ENCODE data around the gene KCTD11. TPM values are rescaled to one million over a fixed set of nuclear protein-coding genes. Genes with fewer than 3 reads are reported as not detected.

Gene KCTD11
- total and polyA plus RNA-seq, 2 experiments from 2014 or later, result 2.2 to 7.7 TPM

GRCh38 chr17:7325031-7325528 is 26.9 kb upstream of the KCTD11 start (continued):
- TF ChIP-seq ZNF462 (CRISPR knock-in tag; IDR thresholded peaks at IDR 0.05), result no peak
- no peak for TF ChIP-seq EZH2 (IDR thresholded peaks at IDR 0.05; ENCODE audit: low read depth, unreplicated experiment)

DNA sequence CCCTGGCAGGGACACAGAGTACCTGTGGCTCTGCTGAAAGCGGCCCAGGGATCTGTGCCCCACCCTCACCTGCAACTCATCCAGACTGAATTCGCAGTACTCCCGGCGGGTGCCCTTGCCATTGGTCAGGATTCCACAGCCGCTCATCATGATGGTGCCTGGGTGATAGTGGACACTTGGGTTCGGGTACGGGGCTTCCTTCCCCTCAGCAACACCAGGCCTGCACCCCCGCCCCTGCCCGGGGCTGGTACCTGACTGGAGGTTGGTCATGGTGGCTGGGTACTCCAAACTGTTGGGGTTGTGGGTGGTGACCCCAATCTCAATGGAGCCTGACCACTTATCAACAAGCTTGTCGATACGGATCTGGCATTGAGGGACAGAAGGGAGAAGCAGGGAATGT is 25.8 kb upstream of the KCTD11 start:
- H3K4me3 Mint-ChIP-seq, result no peak overlapping the region
- H3K27me3 ChIP-seq (ENCODE audit: insufficient read depth), result no peaks in the 10 kb centered on the region
- H3K36me3 ChIP-seq (ENCODE audit: insufficient read depth), result peaks cover 17% of the 10 kb centered on the region; the same call in 1 of the 2 replicates
- ATAC-seq, result no peak
- no peaks in the 10 kb centered on the region for H4K20me1 ChIP-seq (replicated peaks; ENCODE audit: insufficient read depth)
- peaks cover 24% of the 10 kb centered on the region for H3F3A ChIP-seq (replicated peaks; ENCODE audit: low read depth)
- no peaks in the 10 kb centered on the region for H3K9me3 Mint-ChIP-seq
- H3K9me2 ChIP-seq (ENCODE audit: insufficient read depth), result no peaks in the 10 kb centered on the region
- TF ChIP-seq, protein P1, sequence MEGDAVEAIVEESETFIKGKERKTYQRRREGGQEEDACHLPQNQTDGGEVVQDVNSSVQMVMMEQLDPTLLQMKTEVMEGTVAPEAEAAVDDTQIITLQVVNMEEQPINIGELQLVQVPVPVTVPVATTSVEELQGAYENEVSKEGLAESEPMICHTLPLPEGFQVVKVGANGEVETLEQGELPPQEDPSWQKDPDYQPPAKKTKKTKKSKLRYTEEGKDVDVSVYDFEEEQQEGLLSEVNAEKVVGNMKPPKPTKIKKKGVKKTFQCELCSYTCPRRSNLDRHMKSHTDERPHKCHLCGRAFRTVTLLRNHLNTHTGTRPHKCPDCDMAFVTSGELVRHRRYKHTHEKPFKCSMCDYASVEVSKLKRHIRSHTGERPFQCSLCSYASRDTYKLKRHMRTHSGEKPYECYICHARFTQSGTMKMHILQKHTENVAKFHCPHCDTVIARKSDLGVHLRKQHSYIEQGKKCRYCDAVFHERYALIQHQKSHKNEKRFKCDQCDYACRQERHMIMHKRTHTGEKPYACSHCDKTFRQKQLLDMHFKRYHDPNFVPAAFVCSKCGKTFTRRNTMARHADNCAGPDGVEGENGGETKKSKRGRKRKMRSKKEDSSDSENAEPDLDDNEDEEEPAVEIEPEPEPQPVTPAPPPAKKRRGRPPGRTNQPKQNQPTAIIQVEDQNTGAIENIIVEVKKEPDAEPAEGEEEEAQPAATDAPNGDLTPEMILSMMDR (conservative IDR thresholded peaks at IDR 0.05; ENCODE audit: low read depth in 2 of 2), result no peak
- TF ChIP-seq ZNF114 (CRISPR knock-in tag; IDR thresholded peaks at IDR 0.05), result no peak
- no peak for TF ChIP-seq ZNF331 (CRISPR knock-in tag; IDR thresholded peaks at IDR 0.05; ENCODE audit: low read depth)
- no peak overlapping the region for H3K4me3 ChIP-seq
- peaks cover 14% of the 10 kb centered on the region for H3K79me2 ChIP-seq (replicated peaks; ENCODE audit: insufficient read depth)
- H3K27me3 Mint-ChIP-seq (ENCODE audit: insufficient read depth, low read depth, poor library complexity), result peaks cover 6% of the 10 kb centered on the region
- H3K4me1 Mint-ChIP-seq, result peaks cover 14% of the 10 kb centered on the region
- H3K36me3 Mint-ChIP-seq (ENCODE audit: low read depth), result peaks cover 49% of the 10 kb centered on the region
- H3K27ac ChIP-seq (ENCODE audit: low read depth), result no peak overlapping the region
- DNase-seq (ENCODE audit: low spot score), result no peak
- no peak overlapping the region for H3K4me2 ChIP-seq
- H2AFZ ChIP-seq, result no peak overlapping the region
- peaks cover 10% of the 10 kb centered on the region for H3K4me1 ChIP-seq (ENCODE audit: insufficient read depth)
- no peak overlapping the region for H3K27ac Mint-ChIP-seq
